IPS-18c (cell line): Measurements from ENCODE around the gene OSBPL2.

Source experiments
- H3K4me3 ChIP-seq: 2 replicates; pipeline ENCODE4 v1.7.0; 2013; ENCODE audit warnings: low read depth, mild to moderate bottlenecking, low read length, moderate library complexity; ENCODE audit not compliant: insufficient read depth
- H3K9me3 ChIP-seq: one replicate; pipeline ENCODE4 v1.6.1; 2013; ENCODE audit warnings: mild to moderate bottlenecking, low read length, moderate library complexity; ENCODE audit not compliant: control insufficient read depth, insufficient read depth

The OSBPL2 gene

DNA sequence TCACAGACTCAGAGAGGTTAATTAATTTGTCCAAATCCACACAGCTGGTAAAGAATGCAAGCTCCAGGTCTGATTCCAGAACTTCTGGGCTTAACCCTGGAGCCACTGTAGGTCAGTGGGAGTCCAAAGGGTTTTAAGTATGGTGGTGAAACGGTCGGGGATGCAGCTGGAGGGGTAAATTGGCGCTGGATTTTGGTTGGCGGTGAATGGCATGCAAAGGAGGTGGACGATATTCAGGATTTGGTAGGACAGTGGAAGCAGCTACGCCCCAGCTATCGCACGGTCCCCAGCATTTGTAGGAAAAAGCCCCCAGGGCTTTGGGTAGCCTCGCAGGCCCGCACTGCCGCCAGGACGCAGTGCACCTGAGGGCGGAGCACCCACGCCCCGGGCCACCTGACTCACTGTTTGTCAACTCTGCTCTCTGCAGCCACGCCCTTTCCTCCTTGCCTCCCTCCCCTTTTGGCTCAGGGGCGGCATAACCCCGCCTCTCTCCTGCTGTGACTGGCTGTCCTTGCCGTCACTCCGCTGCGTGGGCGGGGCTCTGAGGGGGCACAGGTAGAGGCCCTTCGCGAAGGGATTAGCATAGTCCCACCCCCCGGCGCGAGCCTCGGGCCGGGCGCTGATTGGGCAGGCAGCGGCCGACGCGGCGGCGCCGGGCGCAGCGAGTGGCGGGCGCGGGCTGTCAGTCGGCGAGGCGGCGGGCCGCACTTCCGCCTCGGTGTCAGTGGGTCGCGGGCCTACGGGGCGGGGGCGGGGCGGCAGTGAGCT, at the start of gene OSBPL2:
Gene OSBPL2, plus strand, starts transcription at position 721 of the 768 bp plus-strand sequence. CDS start 17,664 bp downstream, outside the sequence.
- Histone ChIP-seq H3K9me3 (no peaks in the 10 kb centered on the region), H3K4me3 (peak within 1 kb of the TSS; percentile 68)

- no peaks in the 10 kb centered on the region for H3K9me3 ChIP-seq
- no peak overlapping the region for H3K4me3 ChIP-seq
These were observed 47.5 kb upstream of the OSBPL2 start for GRCh38 chr20:62190639-62191411.

DNA sequence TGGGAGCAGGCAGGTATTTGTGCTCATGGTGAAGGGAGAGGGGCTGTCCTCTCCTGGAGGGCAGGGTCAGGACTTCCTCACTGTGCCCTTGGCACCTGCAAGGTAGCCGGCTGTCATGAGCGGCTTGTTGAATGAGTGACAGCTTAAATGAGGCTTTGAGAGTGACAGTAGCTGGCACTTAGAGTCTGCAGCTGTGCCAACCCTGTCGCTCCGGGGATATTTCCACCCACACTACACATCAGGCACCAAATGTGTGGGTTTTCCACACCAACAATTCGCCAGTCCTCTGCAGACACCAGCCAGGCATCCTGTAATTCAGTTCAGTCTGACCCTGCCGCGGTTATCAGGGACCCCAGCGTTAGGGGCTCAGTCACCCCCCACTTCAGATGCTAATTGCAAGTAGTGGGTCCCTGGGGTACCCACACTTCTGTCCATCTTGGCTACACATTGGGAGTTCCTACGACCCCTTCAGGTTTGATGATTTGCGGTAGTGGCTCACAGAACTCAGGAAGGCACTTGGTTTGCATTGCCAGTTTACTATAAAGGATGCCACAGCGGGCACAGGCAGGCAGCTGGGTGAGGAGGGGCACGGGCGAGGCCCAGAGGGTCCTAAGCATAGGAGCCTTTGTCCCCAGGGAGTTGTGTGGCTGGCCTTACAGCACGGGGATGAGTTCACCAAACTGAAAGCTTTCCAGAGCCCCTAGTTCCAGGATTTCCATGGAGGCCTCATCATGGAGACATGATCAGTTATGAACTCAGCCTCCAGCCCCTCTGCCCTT, 46.4 kb upstream of the OSBPL2 start:
- Histone ChIP-seq H3K9me3 (no peaks in the 10 kb centered on the region), H3K4me3 (no peak overlapping the region)

DNA sequence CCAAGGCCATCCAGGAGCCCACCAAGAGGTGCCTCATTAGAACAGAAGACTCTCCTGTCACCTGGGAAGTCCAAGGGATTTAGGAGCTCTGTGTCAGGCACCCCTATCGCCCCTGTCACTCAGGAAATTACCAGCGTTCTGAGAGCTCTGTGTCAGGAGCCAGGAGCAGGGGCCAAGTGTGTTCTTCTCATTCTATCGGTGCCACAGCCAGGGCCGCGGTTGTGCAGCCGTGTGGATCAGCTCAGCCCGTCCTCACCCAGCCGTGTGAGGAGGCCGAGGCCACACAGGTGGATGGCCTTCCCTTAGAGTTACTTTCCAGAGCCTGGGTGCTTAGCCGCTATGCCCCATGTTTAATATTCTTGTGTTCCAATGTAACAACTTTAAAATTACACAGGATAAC, 45.7 kb upstream of the OSBPL2 start:
- Histone ChIP-seq H3K9me3 (no peaks in the 10 kb centered on the region), H3K4me3 (no peak overlapping the region)

DNA sequence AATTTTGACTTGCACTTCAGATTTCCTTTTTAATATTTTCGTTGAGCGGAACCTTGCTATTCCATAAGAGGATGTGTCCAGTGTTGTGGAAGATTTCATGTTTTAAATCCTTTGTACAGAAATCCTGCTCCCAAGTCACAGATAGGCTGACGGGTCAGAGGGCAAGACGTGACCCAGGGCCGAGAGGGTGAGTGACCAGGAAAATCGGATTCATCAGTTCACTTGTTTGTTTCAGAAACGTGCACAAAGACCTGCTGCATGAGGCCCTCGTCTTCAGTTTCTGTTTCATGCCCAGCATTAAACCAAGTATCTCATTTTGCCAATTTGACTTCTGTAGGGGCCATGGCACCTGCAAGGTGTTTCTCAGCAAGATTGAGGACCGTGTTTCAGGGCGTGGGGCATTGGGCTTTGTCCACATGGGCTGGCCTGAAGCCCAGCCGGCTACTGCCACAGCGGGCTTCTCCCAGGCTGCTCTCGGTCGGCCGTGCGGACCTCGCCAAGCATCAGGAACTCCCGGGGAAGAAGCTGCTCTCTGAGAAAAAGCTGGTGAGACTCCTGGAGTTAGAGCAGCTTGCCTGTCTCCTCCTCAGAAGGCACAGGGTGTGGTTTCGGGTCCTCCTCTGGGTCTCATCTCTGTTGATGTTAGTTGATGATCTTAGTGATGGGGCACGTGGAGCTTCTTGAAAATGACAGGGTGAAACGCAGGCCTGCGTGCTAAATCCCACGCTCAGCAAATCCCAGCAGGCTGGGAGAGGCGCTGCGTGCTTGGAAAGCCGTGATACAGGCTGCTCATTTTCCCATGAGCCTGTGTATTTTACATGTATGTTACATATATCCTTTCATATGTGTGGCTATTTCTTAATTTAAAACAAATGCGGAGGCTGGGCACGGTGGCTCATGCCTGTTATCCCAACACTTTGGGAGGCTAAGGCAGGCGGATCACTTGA, 45.0 kb upstream of the OSBPL2 start:
- Histone ChIP-seq H3K4me3 (no peak overlapping the region), H3K9me3 (no peaks in the 10 kb centered on the region)

DNA sequence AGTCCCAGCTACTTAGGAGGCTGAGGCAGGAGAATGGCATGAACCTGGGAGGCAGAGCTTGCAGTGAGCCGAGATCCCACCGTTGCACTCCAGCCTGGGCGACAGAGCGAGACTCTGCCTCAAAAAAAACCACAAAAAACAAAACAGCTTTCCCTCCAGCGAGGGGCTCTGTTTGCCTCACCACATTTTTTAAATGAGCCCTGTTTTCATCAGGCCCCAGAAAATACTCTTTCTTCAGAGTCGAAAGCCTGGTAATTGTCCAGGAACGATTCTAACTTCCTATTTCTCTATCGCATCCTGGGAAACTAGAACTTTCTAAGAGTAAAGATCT, 43.3 kb upstream of the OSBPL2 start:
- Histone ChIP-seq H3K4me3 (no peak overlapping the region), H3K9me3 (no peaks in the 10 kb centered on the region)

DNA sequence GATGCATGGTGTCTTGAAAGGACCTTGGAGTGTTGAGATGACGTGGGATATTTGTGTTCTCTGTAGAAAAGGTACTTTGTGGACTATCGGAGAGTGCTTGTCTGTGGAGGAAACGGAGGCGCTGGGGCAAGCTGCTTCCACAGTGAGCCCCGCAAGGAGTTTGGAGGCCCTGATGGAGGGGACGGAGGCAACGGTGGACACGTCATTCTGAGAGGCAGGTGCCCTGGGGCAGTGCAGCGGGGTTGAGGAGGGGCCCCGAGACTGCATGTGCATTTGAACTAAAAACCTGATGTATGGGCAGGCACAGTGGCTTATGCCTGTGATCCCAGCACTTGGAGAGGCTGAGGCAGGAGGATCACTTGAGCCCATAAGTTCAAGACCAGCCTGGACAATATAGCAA, 42.6 kb upstream of the OSBPL2 start:
- no peak overlapping the region for H3K4me3 ChIP-seq
- H3K9me3 ChIP-seq, result no peaks in the 10 kb centered on the region

DNA sequence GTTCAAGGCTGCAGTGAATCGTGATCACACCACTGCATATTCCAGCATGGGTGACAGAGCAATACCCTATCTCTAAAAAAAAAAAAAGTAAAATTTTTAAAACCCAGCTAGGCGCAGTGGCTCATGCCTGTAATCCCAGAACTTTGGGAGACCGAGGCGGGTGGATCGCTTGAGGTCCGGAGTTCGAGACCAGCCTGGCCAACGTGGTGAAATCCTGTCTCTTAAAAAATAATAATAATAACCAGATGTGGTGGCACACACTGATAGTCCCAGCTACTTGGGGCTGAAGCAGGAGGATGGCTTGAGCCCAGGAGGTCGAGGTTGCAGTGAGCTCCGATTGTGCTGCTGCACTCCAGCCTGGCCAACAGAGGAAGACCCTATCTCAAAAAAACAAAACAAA, 42.0 kb upstream of the OSBPL2 start:
- Histone ChIP-seq H3K4me3 (no peak overlapping the region), H3K9me3 (no peaks in the 10 kb centered on the region)

DNA sequence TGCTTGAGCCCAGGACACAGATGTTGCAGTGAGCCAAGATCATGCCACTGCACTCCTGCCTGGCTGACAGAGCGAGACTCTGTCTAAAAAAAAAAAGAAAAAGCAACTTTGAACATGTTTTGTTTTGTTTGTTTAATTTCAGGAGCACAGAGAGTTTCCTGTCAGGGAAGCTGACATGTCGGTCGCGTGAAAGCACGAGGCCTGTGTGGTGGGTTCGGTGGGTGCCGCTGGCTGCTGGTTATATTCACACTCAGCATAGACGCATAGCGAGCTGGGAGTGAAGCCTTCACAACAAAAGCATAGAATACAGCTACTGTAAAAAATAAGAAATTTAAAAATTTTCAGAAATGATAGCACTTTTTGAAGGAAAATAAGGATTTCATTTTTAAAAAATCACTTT, 41.0 kb upstream of the OSBPL2 start:
- Histone ChIP-seq H3K4me3 (no peak overlapping the region), H3K9me3 (no peaks in the 10 kb centered on the region)

GRCh38 chr20:62197801-62198200, 40.5 kb upstream of the OSBPL2 start:
- no peaks in the 10 kb centered on the region for H3K9me3 ChIP-seq
- no peak overlapping the region for H3K4me3 ChIP-seq

DNA sequence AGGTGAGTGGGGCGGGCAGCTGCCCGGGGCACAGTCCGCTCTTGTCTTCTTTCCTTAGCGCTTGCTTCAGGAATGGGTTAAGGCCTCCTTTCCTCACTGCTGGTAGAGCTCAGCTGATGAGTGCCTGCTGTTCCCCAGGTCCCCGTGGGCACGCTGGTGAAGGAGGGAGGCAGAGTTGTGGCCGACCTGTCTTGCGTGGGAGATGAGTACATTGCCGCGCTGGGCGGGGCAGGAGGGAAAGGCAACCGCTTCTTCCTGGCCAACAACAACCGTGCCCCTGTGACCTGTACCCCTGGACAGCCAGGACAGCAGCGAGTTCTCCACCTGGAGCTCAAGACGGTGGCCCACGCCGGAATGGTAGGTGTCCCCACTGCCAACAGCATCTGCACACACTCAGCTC, 39.8 kb upstream of the OSBPL2 start:
- H3K4me3 ChIP-seq, result no peak overlapping the region
- H3K9me3 ChIP-seq, result no peaks in the 10 kb centered on the region

GRCh38 chr20:62198931-62199330, 39.4 kb upstream of the OSBPL2 start:
- H3K9me3 ChIP-seq, result no peaks in the 10 kb centered on the region
- H3K4me3 ChIP-seq, result no peak overlapping the region

DNA sequence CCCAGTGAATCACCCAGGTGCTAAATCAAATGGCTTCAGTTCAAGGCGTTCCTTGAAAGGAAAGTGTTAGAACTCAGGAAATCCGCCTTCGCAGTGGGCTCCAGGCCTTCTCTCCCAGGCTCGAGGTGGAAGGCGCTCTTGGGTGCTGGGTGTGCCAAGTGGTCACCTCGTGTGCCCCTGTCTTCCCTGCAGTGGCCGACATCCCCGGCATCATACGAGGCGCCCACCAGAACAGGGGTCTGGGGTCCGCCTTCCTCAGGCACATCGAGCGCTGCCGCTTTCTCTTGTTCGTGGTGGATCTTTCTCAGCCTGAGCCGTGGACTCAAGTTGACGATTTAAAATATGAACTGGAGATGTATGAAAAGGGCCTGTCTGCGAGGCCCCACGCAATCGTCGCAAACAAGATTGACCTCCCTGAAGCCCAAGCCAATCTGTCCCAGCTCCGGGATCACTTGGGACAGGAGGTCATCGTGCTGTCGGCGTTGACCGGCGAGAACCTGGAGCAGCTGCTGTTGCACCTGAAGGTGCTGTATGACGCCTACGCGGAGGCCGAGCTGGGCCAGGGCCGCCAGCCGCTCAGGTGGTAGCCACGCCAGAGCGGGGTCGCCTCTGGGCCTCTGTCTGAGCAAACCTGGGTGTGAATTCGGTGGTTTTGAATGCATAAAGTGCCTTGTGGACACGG, 37.7 kb upstream of the OSBPL2 start:
- H3K4me3 ChIP-seq, result no peak overlapping the region
- H3K9me3 ChIP-seq, result no peaks in the 10 kb centered on the region

- no peaks in the 10 kb centered on the region for H3K9me3 ChIP-seq
- H3K4me3 ChIP-seq, result no peak overlapping the region
These were observed 36.9 kb upstream of the OSBPL2 start for GRCh38 chr20:62201173-62202082.

- no peak overlapping the region for H3K4me3 ChIP-seq
These were observed 36.3 kb upstream of the OSBPL2 start for GRCh38 chr20:62202083-62202395.

More at GRCh38 chr20:62202083-62202395, 36.3 kb upstream of the OSBPL2 start:
- H3K9me3 ChIP-seq, result no peaks in the 10 kb centered on the region
